GM19023 (cell line): ENCODE results near the gene TELO2.
A peak's percentile ranks its signal among the peaks of the same experiment; 100 is the strongest.
"Not testable (repeated sequence)": the region's sequence is repeated elsewhere in the genome, so short reads cannot be mapped to it uniquely, and the experiment has no call there.

Experiments
- ATAC-seq: cut with Tn5 transposase; IDR thresholded peaks from one replicate; pipeline ENCODE4 v1.9.1; 2021; ENCODE audit warnings: mild to moderate bottlenecking, moderate library complexity; ENCODE audit not compliant: unreplicated experiment

TELO2 gene

GRCh38 chr16:1474796-1475551 lies 18.2 kb upstream of the TELO2 start, which contains the start of gene CLCN7:
Gene CLCN7, minus strand, starts transcription at chr16:1475028. Its CDS starts 54 bp downstream, at chr16:1474974.
- ATAC-seq, result peak; percentile 86

DNA sequence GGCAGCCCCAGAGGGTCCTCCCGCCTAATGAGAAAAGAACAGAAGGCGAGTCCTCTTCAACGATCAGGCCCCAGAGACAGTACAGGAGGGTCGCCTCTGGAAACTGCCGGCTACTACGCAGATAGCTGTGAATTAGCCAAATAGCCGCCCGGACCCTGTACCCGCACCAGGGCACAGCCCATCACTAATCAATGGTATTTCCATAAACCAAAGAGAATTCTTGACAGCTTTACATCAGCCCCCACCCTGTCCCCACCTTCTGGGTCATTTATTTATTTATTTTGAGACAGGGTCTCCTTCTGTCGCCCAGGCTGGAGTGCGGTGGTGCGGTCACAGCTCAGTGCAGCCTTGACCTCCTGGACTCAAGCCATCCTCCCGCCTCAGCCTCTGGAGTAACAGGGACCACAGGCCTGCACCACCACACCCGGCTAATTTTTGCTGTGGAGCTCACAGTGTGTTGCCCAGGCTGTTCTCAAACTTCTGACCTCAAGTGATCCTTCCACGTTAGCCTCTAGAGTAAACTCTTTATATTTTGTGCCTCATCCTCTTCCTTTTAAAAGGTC lies 17.5 kb upstream of the TELO2 start:
- ATAC-seq, result no peak

DNA sequence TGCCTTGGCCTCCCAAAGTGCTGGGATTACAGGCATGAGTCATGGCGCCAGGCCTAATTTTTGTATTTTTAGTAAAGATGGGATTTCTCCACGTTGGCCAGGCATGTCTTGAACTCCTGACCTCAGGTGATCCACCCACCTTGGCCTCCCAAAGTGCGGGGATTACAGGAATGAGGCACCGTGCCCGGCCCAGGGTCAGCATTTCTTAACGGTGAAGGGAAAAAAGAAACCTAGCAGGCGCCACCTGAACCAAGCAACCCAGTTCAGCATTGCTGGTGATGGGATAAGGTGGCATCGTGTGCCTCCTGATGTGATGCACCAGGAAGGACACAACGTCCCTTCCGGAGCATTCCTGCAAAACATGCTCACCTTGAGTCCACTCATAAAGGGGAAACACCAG lies 16.1 kb upstream of the TELO2 start:
- no peak for ATAC-seq

DNA sequence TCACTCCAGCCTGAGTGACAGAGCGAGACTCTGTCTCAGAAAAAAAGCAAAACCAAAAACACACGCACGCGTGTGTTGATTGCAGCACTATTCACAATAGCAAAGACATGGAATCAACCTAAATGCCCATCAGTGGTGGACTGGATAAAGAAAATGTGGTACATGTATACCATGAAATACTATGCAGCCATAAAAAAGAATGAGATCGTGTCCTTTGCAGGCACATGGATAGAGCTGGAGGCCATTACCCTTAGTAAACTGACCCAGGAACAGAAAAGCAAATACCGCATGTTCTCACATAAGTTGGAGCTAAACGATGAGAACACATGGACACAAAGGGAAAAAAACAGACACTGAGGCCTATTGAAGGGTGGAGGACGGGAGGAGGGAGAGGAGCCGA lies 14.2 kb upstream of the TELO2 start:
- ATAC-seq, result not testable (repeated sequence)

DNA sequence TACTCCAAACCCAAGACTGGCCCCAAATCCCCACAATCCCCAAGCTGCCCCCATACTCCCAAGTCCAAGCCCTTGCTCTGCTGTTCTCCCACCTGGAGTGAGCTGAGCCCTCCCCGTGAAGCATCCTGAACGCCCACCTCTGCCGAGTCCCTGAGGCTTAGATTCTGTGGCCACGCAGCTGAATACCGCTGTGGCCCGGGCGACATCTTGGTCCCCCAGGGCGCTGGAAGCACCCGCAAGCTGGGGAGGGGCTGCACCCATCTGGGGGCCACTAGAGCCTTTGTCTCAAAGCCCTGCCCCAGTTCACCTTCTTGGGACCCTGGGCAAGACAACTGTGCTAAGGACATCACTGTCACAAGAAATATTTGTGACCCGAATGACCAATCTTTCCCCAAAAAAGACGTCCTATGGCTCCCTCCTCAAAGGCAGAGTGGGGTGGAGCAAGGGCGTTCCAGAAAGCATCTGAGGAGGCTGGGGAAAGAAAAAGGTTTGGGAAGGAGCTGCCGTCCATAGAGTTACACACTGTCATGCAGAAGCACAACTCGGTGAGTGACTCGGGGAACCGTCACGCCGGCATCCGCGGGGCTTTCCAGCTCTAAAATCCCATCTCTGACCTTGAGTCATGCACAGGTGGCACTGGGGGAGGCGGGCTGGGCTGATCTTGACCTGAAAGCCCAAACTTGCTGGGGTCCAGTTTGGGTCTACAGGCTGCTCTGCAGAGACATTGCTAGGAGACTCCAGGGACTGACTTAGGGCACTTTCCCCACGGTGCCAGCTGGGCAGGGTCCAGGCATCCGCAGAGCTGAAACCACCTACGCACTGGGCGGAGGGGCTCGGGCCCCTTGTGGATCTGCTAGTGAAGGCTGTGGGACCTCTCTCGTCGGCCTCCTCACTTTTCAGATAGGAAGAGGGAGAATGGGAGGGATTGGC lies 11.0 kb upstream of the TELO2 start:
- ATAC-seq, result no peak

GRCh38 chr16:1485847-1486496 lies 7.2 kb upstream of the TELO2 start:
- ATAC-seq, result no peak

DNA sequence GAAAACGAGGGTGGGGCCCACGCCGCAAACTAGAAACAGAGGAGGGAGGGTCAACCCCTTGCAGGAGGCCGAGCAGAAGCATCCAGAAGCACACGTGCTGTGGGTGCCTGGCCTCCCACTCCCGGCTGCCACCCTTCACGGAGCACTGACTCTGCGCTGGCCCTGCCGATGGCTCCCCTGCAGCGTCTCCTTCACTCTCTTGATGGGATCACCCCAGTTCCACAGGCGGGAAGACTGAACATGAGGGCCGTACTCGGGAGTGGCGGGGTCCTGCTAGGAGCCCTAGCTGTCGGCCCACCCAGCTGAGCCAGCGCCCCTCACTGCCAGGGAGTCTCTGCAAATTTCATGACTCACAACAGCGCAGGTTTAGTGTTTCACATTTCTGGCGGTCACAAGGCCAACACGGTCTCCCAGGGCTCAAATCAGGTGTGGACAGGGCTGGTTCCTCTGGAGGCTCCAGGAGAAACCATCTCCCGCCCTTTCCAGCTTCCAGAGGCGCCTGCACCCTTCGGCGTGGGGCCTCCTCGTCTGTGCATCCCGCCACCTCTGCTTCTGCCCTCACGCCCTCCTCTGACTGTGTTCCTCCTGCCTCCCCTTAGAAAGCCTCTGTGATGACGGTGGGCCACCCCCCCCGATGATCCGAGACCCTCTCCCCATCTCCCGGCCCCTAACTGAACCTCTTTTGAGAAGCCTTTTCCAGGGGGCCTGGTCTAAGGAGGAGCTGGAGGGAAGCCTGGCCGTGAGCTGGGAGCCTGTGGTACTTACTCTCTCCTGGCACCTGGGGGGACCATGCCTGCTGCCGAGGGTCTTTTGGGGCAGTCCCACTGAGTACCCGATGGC lies 6.4 kb upstream of the TELO2 start:
- ATAC-seq, result no peak

GRCh38 chr16:1487395-1488053 lies 5.6 kb upstream of the TELO2 start:
- ATAC-seq, result no peak

DNA sequence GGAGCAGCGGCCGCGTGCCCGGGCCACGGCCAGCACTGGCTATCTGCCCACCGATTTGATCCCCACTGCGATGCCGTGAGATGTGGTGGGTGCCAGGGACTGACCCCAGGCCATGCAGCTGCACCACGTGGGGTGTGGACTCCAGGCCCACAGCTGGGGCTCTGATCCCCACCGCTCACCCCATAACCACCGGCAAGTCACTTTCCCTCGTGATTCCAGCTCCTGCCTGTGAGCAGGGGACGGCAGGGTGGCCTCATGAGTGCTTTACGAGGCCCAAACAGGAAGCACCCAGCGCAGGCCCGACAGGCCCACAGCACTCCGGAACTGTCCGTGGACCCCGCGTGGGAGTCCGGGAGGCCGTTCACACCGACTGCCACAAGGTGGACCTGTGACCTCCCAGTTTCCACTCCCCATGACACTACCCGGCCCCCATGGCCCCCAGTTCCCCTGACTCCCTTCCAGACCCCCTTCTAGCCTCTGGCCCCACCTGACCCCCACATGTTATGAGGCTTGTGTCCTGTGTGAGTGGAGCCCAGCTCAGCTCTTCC lies 5.0 kb upstream of the TELO2 start:
- ATAC-seq, result no peak

- ATAC-seq, result no peak
Measured at GRCh38 chr16:1488619-1489018, 4.5 kb upstream of the TELO2 start, which contains the start of gene PTX4. Gene PTX4, minus strand, starts transcription at chr16:1488944. Its CDS starts 35 bp downstream, at chr16:1488909.

DNA sequence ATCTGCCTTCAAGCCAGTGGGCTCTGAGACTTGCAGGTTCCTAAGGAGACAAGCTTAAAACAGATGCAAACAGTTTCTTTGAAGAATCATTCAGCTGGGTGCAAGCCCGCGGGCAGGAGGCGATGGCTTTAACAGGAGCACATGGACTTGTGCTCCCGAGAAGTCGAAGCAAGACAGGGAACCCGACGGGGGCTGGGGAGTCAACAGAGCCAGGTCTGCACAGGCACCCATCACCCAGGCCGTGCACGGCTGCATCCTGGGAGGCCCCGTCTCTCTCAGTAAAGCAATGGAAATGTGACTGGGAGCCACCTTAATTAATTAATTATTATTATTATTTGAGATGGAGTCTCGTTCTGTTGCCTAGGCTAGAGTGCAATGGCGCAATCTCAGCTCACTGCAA lies 4.1 kb upstream of the TELO2 start:
- no peak for ATAC-seq

DNA sequence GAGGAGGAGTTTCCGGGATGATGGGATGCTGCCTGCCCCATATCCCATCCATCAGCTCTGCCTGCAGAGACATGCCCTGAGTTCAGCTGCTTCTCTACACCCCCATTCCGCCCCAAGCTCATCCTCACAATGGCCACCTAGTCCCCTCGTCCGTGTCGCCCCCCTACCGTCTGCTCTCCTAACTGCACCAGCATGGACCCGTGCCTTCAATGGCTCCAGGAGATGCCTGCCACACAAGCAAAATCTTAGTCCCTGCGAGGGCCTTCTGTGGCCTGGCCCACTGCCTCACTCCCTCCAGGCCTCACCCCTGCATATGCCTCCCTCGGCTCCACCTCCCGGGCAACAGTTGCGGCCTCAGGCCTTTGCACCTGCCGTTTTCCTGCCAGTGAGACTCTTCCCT lies 1.8 kb upstream of the TELO2 start:
- ATAC-seq, result no peak

- ATAC-seq, result no peak
Measured at GRCh38 chr16:1492082-1492922, 858 bp upstream of the TELO2 start.

DNA sequence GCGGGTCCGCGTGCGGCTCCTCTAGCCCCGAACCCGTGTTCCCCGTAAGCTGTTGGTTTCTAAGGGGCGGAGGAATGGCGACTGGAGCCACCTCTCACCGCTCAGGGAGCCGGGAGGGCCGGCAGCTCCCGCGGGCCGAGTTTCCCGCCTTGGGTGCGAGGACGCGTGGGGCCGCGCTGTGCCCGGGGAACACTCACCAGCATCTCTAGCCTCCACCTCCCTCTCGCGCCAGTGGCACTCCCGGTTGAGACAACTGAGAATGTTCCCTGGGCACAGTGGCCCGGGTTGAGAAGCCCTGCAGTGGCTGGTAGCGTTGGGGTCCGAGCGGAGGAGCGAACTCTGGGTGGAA lies 560 bp downstream of the TELO2 start:
- no peak for ATAC-seq

- no peak for ATAC-seq
Measured at GRCh38 chr16:1494129-1494640, 1.0 kb downstream of the TELO2 start.

DNA sequence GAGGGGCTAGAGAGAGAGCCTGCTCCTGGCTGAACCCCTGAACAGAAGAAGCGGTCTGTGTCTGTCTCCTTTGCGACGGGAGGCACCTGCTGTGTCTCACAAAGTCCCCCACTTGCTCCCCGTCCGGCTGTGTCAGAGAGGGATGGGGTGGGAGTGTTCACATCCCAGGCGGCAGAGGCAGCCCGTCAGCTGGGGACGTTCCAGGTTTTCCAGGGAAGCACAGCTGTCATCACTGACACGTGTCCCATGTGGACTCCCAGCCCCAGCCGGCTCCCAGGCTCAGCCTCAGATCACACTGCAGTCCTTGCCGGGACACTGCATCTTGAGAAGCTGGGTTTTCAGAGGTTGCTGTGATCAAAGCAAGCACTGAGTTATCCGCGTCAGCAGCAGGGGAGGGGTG lies 1.6 kb downstream of the TELO2 start:
- no peak for ATAC-seq

GRCh38 chr16:1495211-1495888 lies 2.2 kb downstream of the TELO2 start:
- ATAC-seq, result no peak

DNA sequence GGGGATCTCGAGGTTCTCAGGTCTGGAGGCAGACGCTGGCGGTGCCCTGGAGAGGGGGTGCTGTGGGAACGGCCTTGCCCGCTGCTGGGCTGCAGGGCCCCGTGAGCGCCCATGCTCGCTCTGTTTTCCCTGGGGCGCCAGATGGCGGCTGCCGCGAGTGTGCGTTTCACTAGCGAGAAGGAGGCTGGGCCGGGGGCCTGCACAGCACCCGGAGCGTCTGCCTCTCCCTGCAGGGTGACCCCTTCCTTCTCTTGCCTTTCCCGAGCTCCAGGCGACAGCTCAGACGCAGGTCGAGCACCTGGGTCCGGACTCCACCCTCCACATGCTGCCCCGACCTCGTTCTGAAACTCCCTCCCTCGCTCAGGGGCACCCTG lies 2.7 kb downstream of the TELO2 start:
- ATAC-seq, result no peak
